ENCODE data around the gene GUK1.
A peak's percentile ranks its signal among the peaks of the same experiment; 100 is the strongest.

Gene GUK1

DNA sequence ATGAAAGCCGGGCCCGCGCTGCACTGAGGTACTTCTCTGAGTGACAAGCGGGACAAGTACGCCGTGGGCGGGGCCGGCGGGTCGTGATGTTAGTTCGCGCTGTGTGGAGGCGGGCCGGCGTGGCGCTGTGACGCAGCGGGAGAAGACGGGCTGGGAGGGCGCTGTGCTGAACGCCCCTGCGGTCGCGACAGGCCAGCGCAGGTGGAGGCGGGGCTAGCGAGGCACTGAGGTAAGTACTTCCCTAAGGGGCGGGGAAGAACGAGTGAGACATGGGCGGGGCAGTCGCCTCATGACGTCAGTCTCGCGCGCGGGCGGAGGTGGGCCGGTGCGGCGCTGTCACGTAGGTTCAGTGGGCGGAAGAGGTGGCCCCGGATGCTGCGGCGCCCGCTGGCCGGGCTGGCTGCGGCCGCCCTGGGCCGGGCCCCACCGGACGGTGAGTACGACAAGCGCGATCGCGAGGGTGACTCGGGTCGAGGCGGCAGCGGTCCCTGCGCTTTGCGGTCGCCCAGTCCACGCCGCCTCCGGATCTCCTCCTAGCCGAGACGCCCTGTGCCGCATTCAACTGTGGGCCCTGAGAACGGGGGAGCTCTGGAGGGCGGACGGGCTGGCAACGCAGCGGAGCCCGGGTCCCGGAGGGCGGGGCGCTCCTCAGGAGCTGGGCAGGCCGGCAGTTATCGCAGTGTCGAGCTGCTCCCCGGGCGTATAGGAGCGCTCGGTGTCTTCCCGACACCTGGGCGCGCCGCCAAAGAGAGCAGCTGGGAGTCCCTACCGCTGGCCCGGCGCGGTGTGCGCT is at the start of gene GUK1:
Gene GUK1, plus strand, starts transcription at position 349 of the 793 bp plus-strand sequence. Its CDS starts 24 bp downstream, at position 373.
- DNase-seq, result peak; percentile 100

GRCh38 chr1:228090613-228091081 is 49.4 kb upstream of the GUK1 start:
- DNase-seq, result peak in 1 of 2 donors; percentile 0

DNA sequence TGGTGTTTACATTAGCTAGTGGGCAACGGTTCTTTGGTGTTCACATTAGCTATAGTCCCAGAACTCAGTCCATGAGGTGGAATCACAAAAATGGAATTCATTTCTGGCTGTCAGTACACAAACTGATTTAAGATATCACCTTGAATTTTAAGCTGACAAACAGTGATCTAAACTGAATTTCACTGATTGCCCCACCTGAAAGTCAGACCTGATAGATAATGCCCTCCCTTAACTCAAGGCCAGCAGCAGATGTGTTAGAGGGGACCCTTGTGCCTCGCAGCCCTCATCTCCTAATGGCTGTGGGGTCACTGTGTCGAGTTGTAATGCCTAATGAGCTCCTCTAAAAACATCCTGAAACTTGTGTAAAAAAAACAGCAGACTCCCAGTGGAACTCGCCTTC is 49.0 kb upstream of the GUK1 start:
- no peak for DNase-seq

- peak in 1 of 2 donors; percentile 16 for DNase-seq
These were observed 47.6 kb upstream of the GUK1 start for GRCh38 chr1:228092342-228093049.

GRCh38 chr1:228093050-228093906 is 46.8 kb upstream of the GUK1 start:
- peak in 1 of 2 donors; percentile 15 for DNase-seq

GRCh38 chr1:228094432-228095016 is 45.6 kb upstream of the GUK1 start:
- DNase-seq, result peak in 1 of 2 donors; percentile 1

DNA sequence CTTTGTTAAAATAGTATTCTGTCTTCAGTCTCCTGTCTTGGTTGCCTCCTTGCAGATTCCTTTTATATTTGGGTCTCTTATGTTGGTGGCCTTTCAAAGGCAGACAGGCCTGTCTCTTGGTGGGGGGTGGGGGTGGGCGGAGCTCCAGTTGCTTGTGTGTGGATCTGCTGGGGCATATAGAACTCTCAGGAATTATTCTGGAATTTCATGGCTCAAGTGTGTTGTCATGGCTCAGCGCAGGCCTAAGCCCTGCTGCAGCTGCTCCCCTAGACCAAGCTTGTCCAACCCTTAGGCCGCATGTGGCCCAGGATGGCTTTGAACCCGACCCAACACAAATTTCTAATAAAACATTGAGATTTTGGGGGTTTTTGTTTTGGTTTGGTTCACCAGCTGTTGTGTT is 44.9 kb upstream of the GUK1 start:
- no peak for DNase-seq

DNA sequence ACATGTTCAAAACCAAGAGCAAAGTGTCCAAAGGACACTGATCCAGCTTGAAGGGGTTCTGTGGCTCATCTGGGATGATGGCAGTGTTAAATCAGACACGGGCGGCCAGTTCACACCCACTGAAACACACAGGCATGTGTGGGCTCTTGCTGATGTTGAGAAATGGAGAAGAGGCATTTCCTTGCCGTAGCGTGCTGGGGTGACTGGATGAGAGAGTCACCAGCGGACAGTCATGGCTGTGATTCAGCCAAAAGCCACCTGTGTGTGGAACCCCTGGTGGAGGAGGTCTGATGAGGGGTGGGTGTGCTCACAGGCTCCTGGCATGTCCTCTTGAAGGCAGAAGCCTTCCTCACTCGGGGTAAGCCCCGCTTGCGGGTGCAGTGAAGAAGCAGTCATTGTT is 44.1 kb upstream of the GUK1 start:
- peak in 1 of 2 donors; percentile 1 for DNase-seq

DNA sequence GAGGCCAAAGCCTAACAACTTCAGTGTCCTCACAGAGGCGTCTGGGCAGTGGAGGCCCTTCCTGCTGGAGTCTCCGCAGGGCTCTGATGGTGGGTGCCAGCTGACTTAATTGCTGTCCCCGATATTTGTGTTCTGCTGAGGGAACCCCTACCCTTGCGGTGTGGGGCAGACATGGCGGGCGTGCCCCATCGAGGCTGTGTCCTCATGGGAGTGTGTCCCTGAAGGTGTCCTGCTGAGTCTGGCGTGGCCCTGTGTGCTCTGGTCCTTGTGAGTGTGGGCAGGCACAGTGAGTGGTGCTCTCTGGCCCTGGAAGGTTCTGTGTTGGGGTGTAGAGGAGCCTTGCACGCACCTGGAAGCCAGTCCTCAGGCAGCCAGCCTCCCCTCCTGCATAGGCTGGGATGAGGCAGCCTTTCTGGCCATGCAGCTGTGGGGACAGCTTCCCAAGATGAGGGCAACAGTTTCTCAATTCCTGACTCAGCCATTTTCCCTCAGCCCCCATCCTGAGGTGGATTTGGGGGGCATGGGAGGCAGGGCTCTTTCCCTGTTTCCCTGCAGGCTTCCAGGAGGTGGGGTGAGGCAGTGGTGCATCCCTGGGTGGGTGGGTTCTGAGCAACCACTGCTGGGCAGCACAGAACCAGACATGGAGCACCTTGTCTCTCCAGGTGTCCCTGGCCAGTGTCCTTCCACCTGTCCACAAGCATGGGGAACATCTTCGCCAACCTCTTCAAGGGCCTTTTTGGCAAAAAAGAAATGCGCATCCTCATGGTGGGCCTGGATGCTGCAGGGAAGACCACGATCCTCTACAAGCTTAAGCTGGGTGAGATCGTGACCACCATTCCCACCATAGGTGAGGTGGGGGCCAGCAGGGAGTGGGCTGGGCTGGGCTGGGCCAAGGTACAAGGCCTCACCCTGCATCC is 43.4 kb upstream of the GUK1 start:
- no peak for DNase-seq

- peak in 1 of 2 donors; percentile 1 for DNase-seq
These were observed 42.6 kb upstream of the GUK1 start for GRCh38 chr1:228097333-228098081.

DNA sequence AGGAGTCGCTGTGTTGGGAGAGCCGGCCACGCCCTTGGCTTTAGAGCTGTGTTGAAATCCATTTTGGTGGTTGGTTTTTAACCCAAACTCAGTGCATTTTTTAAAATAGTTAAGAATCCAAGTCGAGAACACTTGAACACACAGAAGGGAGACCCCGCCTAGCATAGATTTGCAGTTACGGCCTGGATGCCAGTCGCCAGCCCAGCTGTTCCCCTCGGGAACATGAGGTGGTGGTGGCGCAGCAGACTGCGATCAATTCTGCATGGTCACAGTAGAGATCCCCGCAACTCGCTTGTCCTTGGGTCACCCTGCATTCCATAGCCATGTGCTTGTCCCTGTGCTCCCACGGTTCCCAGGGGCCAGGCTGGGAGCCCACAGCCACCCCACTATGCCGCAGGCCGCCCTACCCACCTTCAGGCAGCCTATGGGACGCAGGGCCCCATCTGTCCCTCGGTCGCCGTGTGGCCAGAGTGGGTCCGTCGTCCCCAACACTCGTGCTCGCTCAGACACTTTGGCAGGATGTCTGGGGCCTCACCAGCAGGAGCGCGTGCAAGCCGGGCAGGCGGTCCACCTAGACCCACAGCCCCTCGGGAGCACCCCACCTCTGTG is 41.7 kb upstream of the GUK1 start:
- DNase-seq, result peak in 1 of 2 donors; percentile 2

- peak in 1 of 2 donors; percentile 1 for DNase-seq
These were observed 40.7 kb upstream of the GUK1 start for GRCh38 chr1:228099331-228099732.

- no peak for DNase-seq
These were observed 39.1 kb upstream of the GUK1 start for GRCh38 chr1:228100822-228101613.

- no peak for DNase-seq
These were observed 38.5 kb upstream of the GUK1 start for GRCh38 chr1:228101614-228101993.

DNA sequence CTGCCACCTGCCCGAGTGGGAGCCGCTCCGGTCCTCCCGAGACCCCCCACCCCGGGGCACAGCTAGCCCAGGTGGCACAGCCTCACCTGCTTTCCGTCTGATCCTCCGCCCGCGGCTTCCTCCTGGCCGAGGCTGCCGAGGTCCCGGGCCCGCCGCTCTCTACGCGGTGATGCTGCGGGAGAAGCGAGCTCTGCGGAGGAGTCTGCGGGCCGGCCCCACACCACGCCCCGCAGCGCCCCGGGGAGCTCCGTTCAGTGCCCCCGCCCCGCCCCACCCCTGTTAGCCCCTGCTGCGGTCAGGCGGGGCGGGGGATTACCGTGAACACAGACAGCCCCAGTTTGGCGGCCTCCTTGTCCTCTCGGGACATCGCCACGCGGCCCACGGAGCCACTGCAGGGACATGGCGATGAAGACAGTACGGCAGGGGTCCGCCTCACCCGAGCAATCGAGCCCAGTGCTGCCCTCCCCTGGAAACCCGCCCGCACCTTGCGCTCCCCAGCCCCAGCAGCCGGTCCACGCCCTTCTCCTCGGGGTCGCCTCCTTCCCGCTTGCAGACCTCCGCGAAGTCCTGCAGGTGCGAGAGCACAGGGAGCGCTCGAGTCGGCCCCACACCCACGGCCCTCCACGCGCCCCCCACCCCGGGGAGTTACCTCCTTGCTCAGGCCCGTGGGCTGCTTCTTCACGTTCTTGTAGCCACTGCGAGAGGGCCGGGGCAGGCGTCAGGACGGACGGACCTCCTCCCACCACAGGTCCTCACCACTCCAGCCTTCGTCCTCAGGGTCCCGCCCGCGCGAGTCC is 37.9 kb upstream of the GUK1 start:
- peak; percentile 63 to 66 for DNase-seq

- peak; percentile 95 to 97 for DNase-seq
These were observed 37.1 kb upstream of the GUK1 start, which contains the start of gene C1orf35 for GRCh38 chr1:228102791-228103620. TSS of gene C1orf35 (minus strand) at chr1:228103325. CDS start at chr1:228103227, 98 bp downstream.

GRCh38 chr1:228104526-228105269 is 35.4 kb upstream of the GUK1 start:
- no peak for DNase-seq

All from stimulated activated CD4-positive, alpha-beta T cell treated with anti-CD3 and anti-CD28 coated beads, Interleukin-2, amount 100 ng/mL, for 24 hours (primary cell).